C4-2B (cell line): ENCODE results near the gene FAM110D.

Source experiments
- CTCF ChIP-seq: fragments of 450-650 bp; conservative IDR thresholded peaks from 2 replicates; pipeline ENCODE4 v1.5.1; 2017; ENCODE audit warnings: mild to moderate bottlenecking
- ZFX ChIP-seq: fragments of 450-650 bp; IDR thresholded peaks from 2 replicates; pipeline ENCODE4 v1.6.1; 2017

GRCh38 chr1:26203642-26204318 is 44.9 kb downstream of the FAM110D start:
- TF ChIP-seq CTCF (no peak), ZFX (no peak)
